Ovary (tissue), 9 donors: ENCODE measurements around the gene FHOD3. TPM values are rescaled to one million over a fixed set of nuclear protein-coding genes. Genes with fewer than 3 reads are reported as not detected.

Experiments used
- DNase-seq, 5 donors: peaks; one replicate each; pipeline ENCODE4 v3.0.0-alpha.2; 2019 to 2020
- H3K27ac ChIP-seq, 2 donors: fragments of 200-600 bp; one replicate each; pipeline versions ENCODE4 v1.5.1 to v1.8.0; 2019 to 2022
- H3K27me3 ChIP-seq: fragments of 200-600 bp; one replicate; pipeline ENCODE4 v1.8.0; 2022
- H3K36me3 ChIP-seq: fragments of 200-600 bp; sonication (generic); one replicate; pipeline ENCODE4 v1.5.1; 2019
- H3K4me1 ChIP-seq: one replicate; pipeline ENCODE4 v1.8.1; 2013; ENCODE audit warnings: mild to moderate bottlenecking, moderate library complexity; ENCODE audit not compliant: insufficient read depth
- H3K4me3 ChIP-seq: fragments of 200-600 bp; sonication (generic); one replicate; pipeline ENCODE4 v1.5.1; 2017
- H3K9me3 ChIP-seq, 2 donors: fragments of 200-600 bp in 1 of 2; sonication (generic) in 1 of 2; one replicate each; pipeline versions ENCODE4 v1.5.1 to v1.8.1; 2013 to 2019; ENCODE audit warnings: mild to moderate bottlenecking in 1 of 2, moderate library complexity in 1 of 2
- CTCF ChIP-seq, 3 donors: fragments of 450-650 bp in 2 of 3; fragments of 200-600 bp in 1 of 3; IDR thresholded peaks; one replicate each; pipeline versions ENCODE4 v1.5.1 to v1.8.0; 2016 to 2022; ENCODE audit warnings: antibody characterized with exemption in 3 of 3, mild to moderate bottlenecking in 1 of 3
- EP300 ChIP-seq: sonication (generic); formaldehyde crosslinking; IDR thresholded peaks from one replicate; pipeline ENCODE4 v1.6.1; 2017; ENCODE audit warnings: antibody characterized with exemption
- POLR2A ChIP-seq: fragments of 450-650 bp; IDR thresholded peaks from one replicate; pipeline ENCODE4 v1.6.1; 2017; ENCODE audit warnings: antibody characterized with exemption, mild to moderate bottlenecking, moderate library complexity
- WGBS, 3 donors: extraction: QIAGEN DNeasy Blood & Tissue Kit in 1 of 3; methylation state at CpG; one replicate each; pipeline versions ENCODE4 v1.1.5 to v1.1.7; 2013 to 2017; 5-methylcytosine and 5-hydroxymethylcytosine counted together
- intact Hi-C, 4 donors: fragments of 100-400 bp; cut with DNase I; formaldehyde crosslinking; loops; one replicate each; pipeline versions ENCODE4 v1.11.0 to v1.15.1; 2022 to 2023
- polyA plus RNA-seq, 2 donors: library from polyadenylated mRNA; stranded (reverse); fragments of 200-250 nt in 1 of 2; fragments of 350-450 nt in 1 of 2; fragmentation: Illumina TruSeq in 1 of 2; extraction: RNeasy Lipid Tissue Mini Kit (QIAGEN cat#74804) in 1 of 2; gene quantifications; one replicate each; pipeline ENCODE4 v1.2.3, GENCODE V29; 2013 to 2014
- total RNA-seq, 7 donors: library from RNA; depleted of rRNA in 2 of 7; stranded (reverse); fragments of >200 nt in 2 of 7; fragmentation: NEBNext Ultra II Directional in 3 of 7; extraction: Animal tissue kit (Norgen Biotek cat#: 25700) in 3 of 7; gene quantifications; one replicate each; pipeline versions ENCODE4 v1.1.0 to v1.2.4, GENCODE V29; 2016 to 2023
- donor health status: DM: no; HTN: no; CAD: no; lungs with moderate emphysema.
- donor health status: DM: no; HTN: no; CAD: no.
- donor health status: Bipolar disorder and iron deficiency.
- donor health status: DM: yes; HTN: yes; CAD: no.
- donor health status: DM: no; HTN: no; CAD: no.
- donor health status: DM: yes; HTN: yes; CAD: no.

The FHOD3 gene
- total and polyA plus RNA-seq, 9 donors, result 3.5 to 62.5 (median 11.0) TPM

DNA sequence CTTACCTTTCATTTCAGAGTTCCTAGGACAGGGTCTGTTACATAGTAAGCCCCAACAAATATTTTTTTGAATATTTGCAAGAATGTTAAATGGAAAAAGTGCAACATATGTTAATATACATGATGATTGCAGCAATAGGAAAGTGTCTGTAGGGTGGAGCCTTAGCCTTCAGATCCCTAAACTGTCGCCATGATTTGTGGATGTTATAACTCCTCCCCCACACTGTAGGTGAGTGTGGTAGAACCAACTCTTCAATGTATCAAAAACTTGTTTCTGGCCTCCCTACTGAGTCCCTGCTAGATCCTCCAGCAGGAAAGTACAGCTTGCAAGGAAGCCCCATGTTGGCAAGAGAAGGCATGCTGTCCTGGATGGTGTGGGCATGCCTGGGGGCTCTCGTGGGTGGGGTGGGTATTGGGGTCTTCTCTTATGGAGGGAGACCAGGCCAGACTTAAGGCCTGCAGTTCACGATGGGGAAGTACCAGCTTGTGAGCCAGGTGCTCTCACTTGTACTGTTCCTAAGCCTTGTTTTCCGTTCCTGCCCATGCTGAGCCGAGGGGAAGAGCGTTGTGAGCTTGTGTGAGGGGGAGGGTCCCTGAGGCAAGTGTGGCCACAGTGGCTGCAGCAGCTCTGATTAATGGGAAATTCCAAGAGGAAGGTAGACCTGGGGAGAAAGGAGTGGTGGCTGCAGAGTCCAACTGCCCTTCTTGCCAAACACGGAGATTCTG is 11.4 kb downstream of the FHOD3 start:
- intact Hi-C loops, result loop anchor here in 1 of 4 donors (10.0 kb wide), 1 partner anchor 46 kb away; no protein-coding TSS in a partner anchor
- H3K9me3 ChIP-seq, result no peaks in the 10 kb centered on the region
- no peak for DNase-seq
- WGBS, 3 donors, result 66 to 76% (median 68%) methylated on average over 7 of the region's 7 CpGs
- no peak overlapping the region for H3K27ac ChIP-seq
- TF ChIP-seq CTCF (IDR thresholded peaks at IDR 0.05), result no peak
- TF ChIP-seq POLR2A, result no peak
- peaks cover 6% of the 10 kb centered on the region for H3K4me1 ChIP-seq
- H3K4me3 ChIP-seq, result no peak overlapping the region
- no peaks in the 10 kb centered on the region for H3K36me3 ChIP-seq
- H3K27me3 ChIP-seq, result no peaks in the 10 kb centered on the region

DNA sequence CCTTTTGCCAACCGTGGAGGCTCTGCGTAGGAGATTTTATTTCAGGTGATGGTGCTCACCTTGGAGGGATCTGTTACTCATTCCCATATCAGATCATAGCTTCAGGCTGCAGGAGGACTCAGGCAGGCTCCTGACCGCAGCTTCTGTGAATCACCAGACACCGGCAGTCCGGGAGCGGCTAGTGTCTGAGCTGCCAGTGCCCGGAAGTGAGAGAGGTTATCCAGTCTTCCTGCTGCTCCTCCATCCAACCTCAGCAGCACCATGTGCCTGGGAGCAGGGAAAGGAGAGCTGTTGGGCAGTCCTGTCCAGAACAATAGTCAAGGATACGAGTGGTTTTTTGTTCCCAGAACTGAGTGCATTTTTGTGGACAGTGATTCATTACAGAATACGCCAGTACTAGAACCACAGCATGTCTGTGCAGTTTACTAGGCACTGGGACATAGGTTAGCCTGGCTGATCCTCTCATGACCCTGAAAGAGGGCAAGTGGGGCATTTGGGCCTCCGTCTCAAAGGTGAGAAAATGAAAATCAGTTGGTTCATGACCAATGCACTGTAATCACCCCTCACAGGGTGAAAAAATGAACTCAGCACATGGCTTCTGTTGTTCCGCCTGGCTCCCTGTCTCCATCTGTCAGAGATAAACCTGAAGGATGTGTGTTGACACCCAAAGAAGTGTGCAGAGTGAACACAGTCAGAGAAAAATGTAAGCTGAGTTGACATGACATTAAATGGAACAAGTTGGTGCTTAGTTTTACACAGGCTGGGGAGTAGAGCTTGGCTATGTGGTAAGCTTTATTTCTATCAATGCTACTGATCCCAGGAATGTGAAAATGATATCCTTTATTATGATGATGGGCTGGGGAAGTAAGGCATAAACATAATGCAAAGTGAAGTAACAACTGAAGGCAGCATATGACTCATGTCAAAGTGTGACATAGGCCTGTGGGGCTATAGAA is 12.2 kb downstream of the FHOD3 start:
- H3K36me3 ChIP-seq, result no peaks in the 10 kb centered on the region
- H3K27me3 ChIP-seq, result no peaks in the 10 kb centered on the region
- WGBS, 3 donors, result 22 to 31% (median 29%) methylated on average over 11 of the region's 11 CpGs
- H3K27ac ChIP-seq, result no peak overlapping the region
- peak; percentile 54 to 73 (median 60) for DNase-seq
- H3K4me3 ChIP-seq, result no peak overlapping the region
- no peaks in the 10 kb centered on the region for H3K9me3 ChIP-seq
- intact Hi-C loops, result loop anchor here in 2 of 4 donors (10.0 kb wide), 2 partner anchors 45 to 155 kb away; no protein-coding TSS in a partner anchor
- peaks cover 14% of the 10 kb centered on the region for H3K4me1 ChIP-seq
- TF ChIP-seq EP300, result no peak
- no peak for TF ChIP-seq CTCF (IDR thresholded peaks at IDR 0.05)
- no peak for TF ChIP-seq POLR2A

GRCh38 chr18:36311026-36311570 is 13.6 kb downstream of the FHOD3 start:
- H3K4me3 ChIP-seq, result no peak overlapping the region
- peaks cover 20% of the 10 kb centered on the region for H3K4me1 ChIP-seq
- DNase-seq, result no peak
- intact Hi-C loops, result loop anchor here in 1 of 4 donors (10.0 kb wide), 1 partner anchor 154 kb away; no protein-coding TSS in a partner anchor
- no peaks in the 10 kb centered on the region for H3K27me3 ChIP-seq
- no peak for TF ChIP-seq CTCF (IDR thresholded peaks at IDR 0.05)
- no peaks in the 10 kb centered on the region for H3K9me3 ChIP-seq
- no peak overlapping the region for H3K27ac ChIP-seq
- no peaks in the 10 kb centered on the region for H3K36me3 ChIP-seq
- WGBS, 3 donors, result 95 to 97% (median 96%) methylated on average over 5 of the region's 5 CpGs

GRCh38 chr18:36312806-36313395 is 15.4 kb downstream of the FHOD3 start:
- Histone ChIP-seq H3K27me3 (no peaks in the 10 kb centered on the region), H3K27ac (no peak overlapping the region), H3K9me3 (no peaks in the 10 kb centered on the region), H3K4me3 (no peak overlapping the region), H3K4me1 (peaks cover 20% of the 10 kb centered on the region), H3K36me3 (no peaks in the 10 kb centered on the region)
- DNase-seq, result peak; percentile 63 to 78 (median 77)
- no peak for TF ChIP-seq POLR2A
- no peak for TF ChIP-seq EP300
- no peak for TF ChIP-seq CTCF (IDR thresholded peaks at IDR 0.05)
- 55 to 65% (median 59%) methylated on average over 2 of the region's 2 CpGs for WGBS, 3 donors
- intact Hi-C loops, result loop anchor here in 1 of 4 donors (10.0 kb wide), 1 partner anchor 152 kb away; no protein-coding TSS in a partner anchor
